ENCODE data around the gene APOM.

Gene APOM

GRCh38 chr6:31665501-31666336, 10.0 kb downstream of the APOM start, which contains the start of gene CSNK2B:
Gene CSNK2B (plus strand): TSS chr6:31666080. CDS start chr6:31666832, 752 bp downstream.
- TF ChIP-seq POLR2A (IDR thresholded peaks at IDR 0.05; ENCODE audit: low read depth, low read length): peak; percentile 40
- FAIRE-seq (peak; percentile 48), DNase-seq (ENCODE audit: insufficient read length, low spot score) (peak; percentile 95)

GRCh38 chr6:31666337-31666965, 10.8 kb downstream of the APOM start:
- FAIRE-seq (no peak), DNase-seq (ENCODE audit: insufficient read length, low spot score) (no peak)
- TF ChIP-seq POLR2A (IDR thresholded peaks at IDR 0.05; ENCODE audit: low read depth, low read length): no peak

GRCh38 chr6:31669676-31670075, 14.0 kb downstream of the APOM start, which contains the start of gene LY6G5B:
Gene LY6G5B (plus strand): TSS chr6:31669976. CDS start chr6:31670951, 975 bp downstream.
- FAIRE-seq (no peak), DNase-seq (ENCODE audit: insufficient read length, low spot score) (no peak)
- TF ChIP-seq POLR2A (IDR thresholded peaks at IDR 0.05; ENCODE audit: low read depth, low read length): no peak

- TF ChIP-seq POLR2A (IDR thresholded peaks at IDR 0.05; ENCODE audit: low read depth, low read length): no peak
- DNase-seq (ENCODE audit: insufficient read length, low spot score): no peak
- FAIRE-seq: no peak
These were observed 20.7 kb downstream of the APOM start for GRCh38 chr6:31676322-31676903.

- FAIRE-seq (no peak), DNase-seq (ENCODE audit: insufficient read length, low spot score) (no peak)
- no peak for TF ChIP-seq POLR2A (IDR thresholded peaks at IDR 0.05; ENCODE audit: low read depth, low read length)
These were observed 21.2 kb downstream of the APOM start for GRCh38 chr6:31676904-31677303.

- no peak for FAIRE-seq
- TF ChIP-seq POLR2A (IDR thresholded peaks at IDR 0.05; ENCODE audit: low read depth, low read length): no peak
- DNase-seq (ENCODE audit: insufficient read length, low spot score): no peak
These were observed 22.3 kb downstream of the APOM start for GRCh38 chr6:31677955-31678354.

- DNase-seq (ENCODE audit: insufficient read length, low spot score) (peak; percentile 69), FAIRE-seq (peak; percentile 20)
- no peak for TF ChIP-seq POLR2A (IDR thresholded peaks at IDR 0.05; ENCODE audit: low read depth, low read length)
These were observed 24.8 kb downstream of the APOM start, which contains the start of gene LY6G5C for GRCh38 chr6:31680226-31681134. Gene LY6G5C (minus strand): TSS chr6:31681067. CDS start chr6:31680373, 694 bp downstream.

GRCh38 chr6:31681135-31681671, 25.5 kb downstream of the APOM start:
- no peak for FAIRE-seq
- DNase-seq (ENCODE audit: insufficient read length, low spot score): no peak
- TF ChIP-seq POLR2A (IDR thresholded peaks at IDR 0.05; ENCODE audit: low read depth, low read length): no peak

- no peak for DNase-seq (ENCODE audit: insufficient read length, low spot score)
These were observed 27.9 kb downstream of the APOM start for GRCh38 chr6:31683591-31683990.

GRCh38 chr6:31686483-31686882, 30.8 kb downstream of the APOM start:
- no peak for DNase-seq (ENCODE audit: insufficient read length, low spot score)
- no peak for TF ChIP-seq POLR2A (IDR thresholded peaks at IDR 0.05; ENCODE audit: low read depth, low read length)
- no peak for FAIRE-seq

More at GRCh38 chr6:31683591-31683990, 27.9 kb downstream of the APOM start:
- FAIRE-seq: no peak
- TF ChIP-seq POLR2A (IDR thresholded peaks at IDR 0.05; ENCODE audit: low read depth, low read length): no peak

- TF ChIP-seq POLR2A (IDR thresholded peaks at IDR 0.05; ENCODE audit: low read depth, low read length): no peak
- no peak for FAIRE-seq
- no peak for DNase-seq (ENCODE audit: insufficient read length, low spot score)
These were observed 31.6 kb downstream of the APOM start for GRCh38 chr6:31687321-31687720.

- DNase-seq (ENCODE audit: insufficient read length, low spot score) (no peak), FAIRE-seq (no peak)
- TF ChIP-seq POLR2A (IDR thresholded peaks at IDR 0.05; ENCODE audit: low read depth, low read length): no peak
These were observed 32.4 kb downstream of the APOM start for GRCh38 chr6:31687860-31688693.

Measured in H54 (cell line).